GM10266 (cell line): ENCODE results near the gene RAPGEF3.

Experiments
- DNase-seq: peaks from one replicate; pipeline ENCODE4 v3.0.0; 2012; ENCODE audit errors: extremely low spot score
- CTCF ChIP-seq: IDR thresholded peaks from 2 replicates; pipeline ENCODE4 v1.5.1; 2012; ENCODE audit warnings: mild to moderate bottlenecking, low read depth; ENCODE audit not compliant: control insufficient read depth, insufficient read depth; ENCODE audit errors: missing control alignments

RAPGEF3 gene

GRCh38 chr12:47790676-47791350 lies 32.1 kb upstream of the RAPGEF3 start:
- TF ChIP-seq CTCF, result no peak
- no peak for DNase-seq

- DNase-seq, result no peak
- no peak for TF ChIP-seq CTCF
Observed at GRCh38 chr12:47789712-47790489, 31.2 kb upstream of the RAPGEF3 start.

GRCh38 chr12:47789141-47789540 lies 30.5 kb upstream of the RAPGEF3 start:
- no peak for DNase-seq
- no peak for TF ChIP-seq CTCF

- no peak for TF ChIP-seq CTCF
Observed at GRCh38 chr12:47787596-47788319, 29.1 kb upstream of the RAPGEF3 start.

GRCh38 chr12:47786662-47787280 lies 28.1 kb upstream of the RAPGEF3 start:
- no peak for DNase-seq
- no peak for TF ChIP-seq CTCF

More at GRCh38 chr12:47787596-47788319, 29.1 kb upstream of the RAPGEF3 start:
- DNase-seq, result no peak

GRCh38 chr12:47785887-47786661 lies 27.4 kb upstream of the RAPGEF3 start:
- no peak for TF ChIP-seq CTCF
- DNase-seq, result no peak
